Muscle layer of duodenum (tissue), 2 donors: ENCODE data around the gene NDUFB7.
"Not testable (repeated sequence)": the region's sequence is repeated elsewhere in the genome, so short reads cannot be mapped to it uniquely, and the experiment has no call there.

Experiments
- H3K27ac ChIP-seq: one replicate; pipeline ENCODE4 v1.7.0; 2013; ENCODE audit warnings: mild to moderate bottlenecking, low read length
- H3K27me3 ChIP-seq: one replicate; pipeline ENCODE4 v1.7.0; 2013; ENCODE audit warnings: low read depth, mild to moderate bottlenecking, control low read depth, low read length
- H3K36me3 ChIP-seq, 2 donors: one replicate each; pipeline ENCODE4 v1.7.0; 2013; ENCODE audit warnings: low read length in 2 of 2, control low read depth in 1 of 2, mild to moderate bottlenecking in 1 of 2; ENCODE audit not compliant: insufficient read depth in 2 of 2, control insufficient read depth in 1 of 2
- H3K4me1 ChIP-seq, 2 donors: one replicate each; pipeline ENCODE4 v1.7.0; 2013; ENCODE audit warnings: low read length in 2 of 2, mild to moderate bottlenecking in 2 of 2, control low read depth in 1 of 2, moderate library complexity in 1 of 2; ENCODE audit not compliant: insufficient read depth in 2 of 2, control insufficient read depth in 1 of 2
- H3K4me3 ChIP-seq, 2 donors: one replicate each; pipeline ENCODE4 v1.7.0; 2013; ENCODE audit warnings: low read length in 2 of 2, low read depth in 1 of 2, mild to moderate bottlenecking in 1 of 2
- H3K9me3 ChIP-seq, 2 donors: one replicate each; pipeline ENCODE4 v1.7.0; 2013; ENCODE audit warnings: low read length in 2 of 2, control low read depth in 1 of 2, mild to moderate bottlenecking in 1 of 2; ENCODE audit not compliant: control insufficient read depth in 1 of 2
- donor health status: healthy.

Gene NDUFB7

DNA sequence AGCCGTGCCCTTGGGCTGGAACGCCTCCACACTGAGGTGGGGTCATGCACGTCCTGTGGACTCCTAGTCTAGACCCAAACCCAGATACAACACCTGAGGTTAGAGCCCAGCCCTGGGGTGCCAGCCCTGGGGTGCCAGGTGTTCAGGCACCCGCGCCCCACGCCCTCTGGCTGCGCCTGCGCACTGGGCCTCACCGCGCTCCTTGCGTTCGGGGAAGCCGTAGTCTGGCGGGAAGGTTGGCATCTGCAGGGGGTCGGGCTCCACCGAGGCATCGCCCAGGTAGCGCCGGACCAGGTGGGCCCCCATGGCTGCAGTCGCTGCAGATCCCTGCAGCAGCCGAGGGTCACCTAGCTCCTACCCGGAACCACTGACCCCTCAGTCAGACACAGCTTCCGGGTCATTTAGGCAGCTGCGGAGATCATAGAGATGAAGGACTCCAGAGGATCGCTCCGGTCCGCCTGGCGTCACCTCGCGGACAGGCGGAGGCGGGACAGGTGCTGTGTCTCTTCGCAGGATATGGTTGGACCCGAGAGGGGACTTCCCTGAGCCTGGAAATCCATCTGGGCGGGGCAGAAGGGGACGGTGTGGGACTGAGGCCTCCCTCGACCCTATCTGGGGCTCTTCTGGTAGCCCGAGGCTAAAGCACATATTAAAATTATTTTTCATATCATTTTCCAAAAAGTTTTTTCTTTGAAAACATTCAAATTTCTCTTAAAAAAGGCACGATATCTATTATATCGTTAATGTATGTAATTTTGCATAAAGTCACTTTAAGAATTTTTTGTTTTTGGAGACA, at the start of gene NDUFB7:
Gene NDUFB7, minus strand, starts transcription at position 372 of the 796 bp plus-strand sequence. Its CDS starts 66 bp downstream, at position 306.
- no peaks in the 10 kb centered on the region for H3K9me3 ChIP-seq
- no peak within 1 kb of the TSS for H3K27ac ChIP-seq
- peaks cover 9 to 25% of the 10 kb centered on the region in 2 donors for H3K4me1 ChIP-seq
- H3K27me3 ChIP-seq = no peaks in the 10 kb centered on the region
- peak within 1 kb of the TSS; percentile 93 to 100 for H3K4me3 ChIP-seq
- peaks cover 0 to 6% of the 10 kb centered on the region in 2 donors for H3K36me3 ChIP-seq

DNA sequence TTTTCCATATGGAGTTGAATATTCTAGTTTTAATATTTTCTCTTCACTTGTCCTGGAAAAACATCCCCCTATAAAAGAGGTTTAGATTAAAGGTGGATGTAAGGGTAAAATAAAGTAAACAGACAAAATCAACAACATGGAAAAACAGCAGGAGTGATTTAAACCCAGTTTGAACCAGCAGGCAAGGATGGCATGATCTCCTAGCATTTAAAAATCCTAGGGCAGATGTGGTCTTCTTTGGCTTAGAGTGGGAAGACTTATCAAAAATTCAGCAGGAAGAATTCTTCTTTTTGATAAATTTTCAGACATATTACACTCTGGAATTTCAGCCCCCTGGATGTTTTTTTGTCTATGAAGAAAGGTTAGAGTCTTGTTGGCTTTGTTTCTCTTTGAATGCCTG, 47.5 kb upstream of the NDUFB7 start:
- no peak overlapping the region for H3K4me3 ChIP-seq
- H3K27me3 ChIP-seq = no peaks in the 10 kb centered on the region
- H3K27ac ChIP-seq = no peak overlapping the region
- H3K4me1 ChIP-seq = no peaks in the 10 kb centered on the region
- H3K9me3 ChIP-seq = peaks cover 9 to 15% of the 10 kb centered on the region in 2 donors
- H3K36me3 ChIP-seq = no peaks in the 10 kb centered on the region

GRCh38 chr19:14616407-14616806, 44.5 kb upstream of the NDUFB7 start:
- H3K27ac ChIP-seq = no peak overlapping the region
- H3K9me3 ChIP-seq = peaks cover 9 to 15% of the 10 kb centered on the region in 2 donors
- no peak overlapping the region for H3K4me3 ChIP-seq
- no peaks in the 10 kb centered on the region for H3K36me3 ChIP-seq
- H3K4me1 ChIP-seq = no peaks in the 10 kb centered on the region
- H3K27me3 ChIP-seq = no peaks in the 10 kb centered on the region

- H3K9me3 ChIP-seq = peaks cover 9 to 15% of the 10 kb centered on the region in 2 donors
- no peaks in the 10 kb centered on the region for H3K36me3 ChIP-seq
- no peaks in the 10 kb centered on the region for H3K4me1 ChIP-seq
- H3K27me3 ChIP-seq = no peaks in the 10 kb centered on the region
- no peak overlapping the region for H3K4me3 ChIP-seq
- H3K27ac ChIP-seq = no peak overlapping the region
Measured at GRCh38 chr19:14615623-14616022, 43.8 kb upstream of the NDUFB7 start.

GRCh38 chr19:14614099-14614412, 42.2 kb upstream of the NDUFB7 start:
- no peaks in the 10 kb centered on the region for H3K27me3 ChIP-seq
- H3K9me3 ChIP-seq = peaks cover 0 to 4% of the 10 kb centered on the region in 2 donors
- H3K36me3 ChIP-seq = no peaks in the 10 kb centered on the region
- no peak overlapping the region for H3K4me3 ChIP-seq
- H3K4me1 ChIP-seq = no peaks in the 10 kb centered on the region
- H3K27ac ChIP-seq = no peak overlapping the region

DNA sequence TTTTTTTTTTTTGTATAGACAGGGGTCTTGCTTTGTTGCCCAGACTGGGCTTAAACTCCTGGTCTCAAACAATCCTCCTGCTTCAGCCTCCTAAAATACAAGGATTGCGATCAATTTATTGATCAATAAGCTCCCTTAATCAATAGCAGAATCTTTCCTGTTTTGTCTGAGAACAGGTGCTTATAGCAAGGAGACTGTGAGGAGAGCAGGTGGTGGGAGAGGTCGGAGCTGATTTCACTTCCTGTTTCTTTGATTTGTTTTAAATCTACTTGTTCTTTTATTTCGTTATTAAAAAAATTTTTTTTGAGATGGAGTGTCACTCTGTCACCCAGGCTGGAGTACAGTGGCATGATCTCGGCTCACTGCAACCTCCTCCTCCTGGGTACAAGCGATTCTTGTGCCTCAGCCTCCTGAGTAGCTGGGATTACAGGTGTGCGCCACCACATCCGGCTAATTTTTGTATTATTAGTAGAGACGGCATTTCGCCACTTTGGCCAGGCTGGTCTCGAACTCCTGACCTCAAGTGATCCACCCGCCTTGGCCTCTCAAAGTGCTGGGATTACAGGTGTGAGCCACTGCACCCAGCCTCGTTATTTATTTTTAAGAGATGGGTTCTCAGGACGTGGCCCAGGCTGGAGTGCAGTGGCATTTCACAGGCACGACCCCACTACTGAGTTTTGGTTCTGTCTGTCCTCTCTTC, 41.7 kb upstream of the NDUFB7 start:
- H3K27ac ChIP-seq, H3K4me1 ChIP-seq, H3K27me3 ChIP-seq, H3K4me3 ChIP-seq, H3K36me3 ChIP-seq, H3K9me3 ChIP-seq: not testable (repeated sequence)

GRCh38 chr19:14612657-14613056, 40.8 kb upstream of the NDUFB7 start:
- no peaks in the 10 kb centered on the region for H3K4me1 ChIP-seq
- no peaks in the 10 kb centered on the region for H3K9me3 ChIP-seq
- H3K27me3 ChIP-seq = no peaks in the 10 kb centered on the region
- H3K36me3 ChIP-seq = no peaks in the 10 kb centered on the region
- H3K27ac ChIP-seq = no peak overlapping the region
- no peak overlapping the region for H3K4me3 ChIP-seq

GRCh38 chr19:14612242-14612641, 40.4 kb upstream of the NDUFB7 start:
- not testable (repeated sequence) for H3K36me3 ChIP-seq, H3K27me3 ChIP-seq, H3K9me3 ChIP-seq, H3K4me3 ChIP-seq, H3K27ac ChIP-seq, H3K4me1 ChIP-seq

- Histone ChIP-seq H3K27me3 (no peaks in the 10 kb centered on the region), H3K4me3 (no peak overlapping the region), H3K27ac (no peak overlapping the region), H3K36me3 (no peaks in the 10 kb centered on the region), H3K4me1 (no peaks in the 10 kb centered on the region), H3K9me3 (no peaks in the 10 kb centered on the region)
Measured at GRCh38 chr19:14611051-14611450, 39.2 kb upstream of the NDUFB7 start.

DNA sequence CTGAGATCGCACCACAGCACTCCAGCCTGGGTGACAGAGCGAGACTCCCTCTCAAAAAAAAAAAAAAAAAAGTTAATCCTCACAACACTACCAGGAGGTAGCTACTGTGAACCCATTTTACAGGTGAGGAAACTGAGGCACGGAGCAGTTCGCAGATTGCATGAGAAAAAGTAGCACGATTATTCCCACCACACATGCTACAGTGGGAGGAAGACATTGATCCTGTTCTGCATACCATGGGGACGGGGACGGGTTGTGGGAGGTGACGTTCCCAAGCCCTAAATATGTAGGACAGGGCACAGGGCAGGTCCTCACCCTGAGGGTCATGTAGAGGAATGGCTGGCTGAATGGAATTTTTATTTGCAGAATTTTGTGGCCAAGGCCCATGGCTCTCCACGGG, 34.8 kb upstream of the NDUFB7 start:
- Histone ChIP-seq H3K4me1 (no peaks in the 10 kb centered on the region), H3K4me3 (no peak overlapping the region), H3K9me3 (peaks cover 0 to 9% of the 10 kb centered on the region in 2 donors), H3K27ac (no peak overlapping the region), H3K27me3 (no peaks in the 10 kb centered on the region), H3K36me3 (no peaks in the 10 kb centered on the region)

DNA sequence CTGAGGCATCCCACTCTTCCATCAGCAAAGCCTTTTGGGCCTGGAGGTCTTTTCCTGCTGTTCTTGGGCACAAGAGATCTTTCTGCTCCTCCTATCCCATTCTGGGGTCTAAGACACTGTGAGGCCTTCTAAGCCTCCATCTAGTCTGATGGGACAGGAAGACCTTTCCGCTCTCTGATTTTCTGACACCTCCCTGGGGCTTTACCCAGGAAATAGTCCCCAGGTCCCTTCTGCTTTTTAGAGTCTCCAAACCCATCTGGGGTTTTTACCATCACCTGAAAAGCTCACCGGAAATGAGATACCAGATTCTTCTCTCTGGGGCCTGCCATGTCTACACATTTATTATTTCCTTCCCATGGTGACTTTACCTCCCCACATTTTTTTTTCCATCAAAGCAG, 32.1 kb upstream of the NDUFB7 start:
- Histone ChIP-seq H3K27me3 (no peaks in the 10 kb centered on the region), H3K9me3 (peaks cover 0 to 9% of the 10 kb centered on the region in 2 donors), H3K36me3 (no peaks in the 10 kb centered on the region), H3K4me1 (no peaks in the 10 kb centered on the region), H3K4me3 (no peak overlapping the region), H3K27ac (no peak overlapping the region)
